ENCODE measurements around the gene EEF2K. TPM values are rescaled to one million over a fixed set of nuclear protein-coding genes. Genes with fewer than 3 reads are reported as not detected.
A peak's percentile ranks its signal among the peaks of the same experiment; 100 is the strongest.

EEF2K gene
- total and polyA plus RNA-seq, 2 of the 13 experiments (the other 11 are each of a cell fraction or from before 2014, with no cell fraction given), result 22.0 to 23.8 TPM

DNA sequence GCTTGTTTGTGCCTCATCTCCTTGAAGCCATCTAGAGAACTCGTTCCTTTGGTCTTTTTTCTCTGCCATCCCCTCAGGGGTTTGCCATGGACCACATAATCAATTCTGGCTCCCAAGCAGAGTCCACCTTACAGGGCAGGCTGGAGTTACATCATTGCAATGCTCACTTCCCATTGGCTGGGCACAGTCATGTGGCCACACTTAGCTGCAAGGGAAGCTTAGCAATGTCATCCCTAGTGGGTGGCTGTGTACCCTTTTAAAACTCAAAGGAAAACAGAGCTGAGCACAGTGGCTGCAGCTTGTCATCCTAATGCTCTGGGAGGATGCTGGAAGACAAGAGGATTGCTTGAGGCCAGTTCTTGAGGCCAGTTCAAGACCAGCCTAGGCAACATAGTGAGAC, 49.3 kb downstream of the EEF2K start:
- H2AFZ ChIP-seq (ENCODE audit: low read length), result no peak overlapping the region
- H3K4me1 ChIP-seq (ENCODE audit: insufficient read depth, low read length), result no peaks in the 10 kb centered on the region
- no peaks in the 10 kb centered on the region for H4K20me1 ChIP-seq (ENCODE audit: insufficient read depth, low read length)
- H3K27ac ChIP-seq (ENCODE audit: extremely low read length, insufficient read depth, low read length), result no peak overlapping the region
- DNase-seq (ENCODE audit: low spot score) (no peak), FAIRE-seq (no peak), ATAC-seq (no peak)
- BruUV-seq (replicated peaks), result no TSS peak
- H3K9ac ChIP-seq (ENCODE audit: insufficient read depth, low read depth, low read length), result no peak overlapping the region
- H3K9me3 ChIP-seq (ENCODE audit: low read length), result no peaks in the 10 kb centered on the region
- H3K36me3 ChIP-seq (replicated peaks in 1 of 2; ENCODE audit: control insufficient read depth in 1 of 2, insufficient read depth in 2 of 2, low read length in 2 of 2), result peaks cover 50 to 81% of the 10 kb centered on the region in 2 experiments
- ChIA-PET POLR2A (no interaction called here), CTCF (ENCODE audit: low intra/inter-chr PET ratio, low total read pairs) (no interaction called here)
- intact Hi-C loops (cut with micrococcal nuclease; ENCODE audit: unreplicated experiment), result no loop called here
- no peak overlapping the region for H3K4me3 ChIP-seq (replicated peaks in 1 of 3; ENCODE audit: insufficient read depth in 1 of 3, low read depth in 2 of 3, low read length in 3 of 3)
- WGBS (ENCODE audit: low lambda C conversion rate), result 100% methylated on average over 1 of the region's 1 CpG
- no peak overlapping the region for H3K4me2 ChIP-seq (ENCODE audit: low read depth, low read length)
- no peaks in the 10 kb centered on the region for H3K79me2 ChIP-seq (ENCODE audit: insufficient read depth, low read length)
- TF ChIP-seq, protein P1, sequence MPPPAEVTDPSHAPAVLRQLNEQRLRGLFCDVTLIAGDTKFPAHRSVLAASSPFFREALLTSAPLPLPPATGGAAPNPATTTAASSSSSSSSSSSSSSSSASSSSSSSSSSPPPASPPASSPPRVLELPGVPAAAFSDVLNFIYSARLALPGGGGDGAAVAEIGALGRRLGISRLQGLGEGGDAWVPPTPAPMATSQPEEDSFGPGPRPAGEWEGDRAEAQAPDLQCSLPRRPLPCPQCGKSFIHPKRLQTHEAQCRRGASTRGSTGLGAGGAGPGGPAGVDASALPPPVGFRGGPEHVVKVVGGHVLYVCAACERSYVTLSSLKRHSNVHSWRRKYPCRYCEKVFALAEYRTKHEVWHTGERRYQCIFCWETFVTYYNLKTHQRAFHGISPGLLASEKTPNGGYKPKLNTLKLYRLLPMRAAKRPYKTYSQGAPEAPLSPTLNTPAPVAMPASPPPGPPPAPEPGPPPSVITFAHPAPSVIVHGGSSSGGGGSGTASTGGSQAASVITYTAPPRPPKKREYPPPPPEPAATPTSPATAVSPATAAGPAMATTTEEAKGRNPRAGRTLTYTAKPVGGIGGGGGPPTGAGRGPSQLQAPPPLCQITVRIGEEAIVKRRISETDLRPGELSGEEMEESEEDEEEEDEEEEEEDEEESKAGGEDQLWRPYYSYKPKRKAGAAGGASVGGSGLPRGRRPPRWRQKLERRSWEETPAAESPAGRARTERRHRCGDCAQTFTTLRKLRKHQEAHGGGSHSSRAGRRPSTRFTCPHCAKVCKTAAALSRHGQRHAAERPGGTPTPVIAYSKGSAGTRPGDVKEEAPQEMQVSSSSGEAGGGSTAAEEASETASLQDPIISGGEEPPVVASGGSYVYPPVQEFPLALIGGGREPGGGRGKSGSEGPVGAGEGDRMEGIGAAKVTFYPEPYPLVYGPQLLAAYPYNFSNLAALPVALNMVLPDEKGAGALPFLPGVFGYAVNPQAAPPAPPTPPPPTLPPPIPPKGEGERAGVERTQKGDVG (CRISPR knock-in tag; IDR thresholded peaks at IDR 0.05; ENCODE audit: borderline replicate concordance), result no peak
- TF ChIP-seq MATR3 (CRISPR knock-in tag; IDR thresholded peaks at IDR 0.05) (0 out of 2 replicates have a peak, but pooled peaks have one; percentile 64), SP1 (IDR thresholded peaks at IDR 0.05) (no peak), SP1 (CRISPR knock-in tag; IDR thresholded peaks at IDR 0.05) (no peak), NFYC (CRISPR knock-in tag; IDR thresholded peaks at IDR 0.05) (peak; percentile 70), NFYB (CRISPR knock-in tag; IDR thresholded peaks at IDR 0.05) (peak; percentile 41; the same call in 1 of the 2 replicates), NFIB (CRISPR knock-in tag; IDR thresholded peaks at IDR 0.05; ENCODE audit: borderline replicate concordance) (0 out of 2 replicates have a peak, but pooled peaks have one; percentile 30), ZNF44 (CRISPR knock-in tag; IDR thresholded peaks at IDR 0.05) (no peak), CBX5 (CRISPR knock-in tag; IDR thresholded peaks at IDR 0.05; ENCODE audit: borderline replicate concordance) (0 out of 2 replicates have a peak, but pooled peaks have one; percentile 47), CHD4 (IDR thresholded peaks at IDR 0.05; ENCODE audit: borderline replicate concordance, low read length) (no peak)
- in situ Hi-C loops (cut with HindIII; ENCODE audit: extremely low pct_ligation_motif_present, low pct_unique_long_range_greater_than_20kb), result no loop called here
- H3K27me3 ChIP-seq (ENCODE audit: control insufficient read depth in 1 of 2, insufficient read depth in 2 of 2, low read length in 2 of 2), result no peaks in the 10 kb centered on the region

Measured in HepG2 (cell line).